Stimulated activated naive B cell treated with anti-CD40 and anti-IgM and Interleukin-4, amounts not matched to agents 10 μg/mL and 1 μg/mL and 100 μg/mL, for 72 hours (primary cell): ENCODE data around the gene CDHR1.
"Not testable (repeated sequence)": the region's sequence is repeated elsewhere in the genome, so short reads cannot be mapped to it uniquely, and the experiment has no call there.

Source experiments
- ATAC-seq, 2 donors: fragments of 150-1000 bp; cut with Tn5 transposase; replicated peaks; 2 replicates each; pipeline ENCODE4 v1.10.0; 2021; ENCODE audit warnings: moderate library complexity in 1 of 2
- DNase-seq: peaks from one replicate; pipeline ENCODE4 v3.0.0; 2021
- H3K27ac Mint-ChIP-seq: one replicate; pipeline ENCODE4 v1.8.0; 2022; ENCODE audit warnings: mild to moderate bottlenecking, mixed read lengths
- H3K27me3 Mint-ChIP-seq, 2 donors: one replicate each; pipeline ENCODE4 v1.8.0; 2022; ENCODE audit warnings: mixed read lengths in 2 of 2
- H3K36me3 Mint-ChIP-seq, 2 donors: one replicate each; pipeline ENCODE4 v1.8.0; 2022; ENCODE audit warnings: mixed read lengths in 2 of 2, mild to moderate bottlenecking in 1 of 2
- H3K4me1 Mint-ChIP-seq, 2 donors: one replicate each; pipeline ENCODE4 v1.8.0; 2022; ENCODE audit warnings: mixed read lengths in 2 of 2, mild to moderate bottlenecking in 1 of 2
- H3K4me3 Mint-ChIP-seq, 2 donors: one replicate each; pipeline ENCODE4 v1.8.0; 2022; ENCODE audit warnings: mild to moderate bottlenecking in 2 of 2, mixed read lengths in 2 of 2, moderate library complexity in 1 of 2
- H3K9me3 Mint-ChIP-seq, 2 donors: one replicate each; pipeline ENCODE4 v1.8.0; 2022; ENCODE audit warnings: mixed read lengths in 2 of 2, mild to moderate bottlenecking in 1 of 2

Gene CDHR1

GRCh38 chr10:84194424-84195043, at the start of gene CDHR1:
CDHR1 (plus strand) TSS chr10:84194537; CDS start chr10:84194761, 224 bp downstream.
- peaks cover 53 to 70% of the 10 kb centered on the region in 2 donors for H3K27me3 Mint-ChIP-seq
- no peaks in the 10 kb centered on the region for H3K9me3 Mint-ChIP-seq
- no peak for DNase-seq
- H3K4me3 Mint-ChIP-seq = peak within 1 kb of the TSS; percentile 74 to 75
- peaks cover 4 to 5% of the 10 kb centered on the region in 2 donors for H3K4me1 Mint-ChIP-seq
- peak; percentile 79 to 81 for ATAC-seq
- H3K36me3 Mint-ChIP-seq = no peaks in the 10 kb centered on the region
- no peak within 1 kb of the TSS for H3K27ac Mint-ChIP-seq

GRCh38 chr10:84147347-84147746, 47.0 kb upstream of the CDHR1 start:
- H3K36me3 Mint-ChIP-seq = peaks cover 32 to 41% of the 10 kb centered on the region in 2 donors
- H3K4me1 Mint-ChIP-seq = peaks cover 4 to 8% of the 10 kb centered on the region in 2 donors
- H3K4me3 Mint-ChIP-seq = no peak overlapping the region
- H3K27ac Mint-ChIP-seq = no peak overlapping the region
- ATAC-seq = no peak
- no peaks in the 10 kb centered on the region for H3K27me3 Mint-ChIP-seq
- H3K9me3 Mint-ChIP-seq = no peaks in the 10 kb centered on the region
- DNase-seq = no peak

GRCh38 chr10:84148006-84148597, 46.2 kb upstream of the CDHR1 start:
- peaks cover 30 to 44% of the 10 kb centered on the region in 2 donors for H3K36me3 Mint-ChIP-seq
- not testable (repeated sequence) for H3K4me1 Mint-ChIP-seq, H3K4me3 Mint-ChIP-seq, H3K9me3 Mint-ChIP-seq, DNase-seq, H3K27me3 Mint-ChIP-seq, H3K27ac Mint-ChIP-seq
- peak in 1 of 2 donors; percentile 36 for ATAC-seq

GRCh38 chr10:84149854-84150253, 44.5 kb upstream of the CDHR1 start:
- Mint-ChIP-seq H3K36me3 (peaks cover 28 to 42% of the 10 kb centered on the region in 2 donors), H3K27me3 (no peaks in the 10 kb centered on the region), H3K9me3 (no peaks in the 10 kb centered on the region), H3K4me1 (peaks cover 4 to 8% of the 10 kb centered on the region in 2 donors), H3K27ac (no peak overlapping the region), H3K4me3 (no peak overlapping the region)
- no peak for DNase-seq
- no peak for ATAC-seq

GRCh38 chr10:84152769-84153168, 41.6 kb upstream of the CDHR1 start:
- H3K4me1 Mint-ChIP-seq = peaks cover 10 to 17% of the 10 kb centered on the region in 2 donors
- no peak overlapping the region for H3K27ac Mint-ChIP-seq
- H3K4me3 Mint-ChIP-seq = no peak overlapping the region
- peaks cover 30 to 48% of the 10 kb centered on the region in 2 donors for H3K36me3 Mint-ChIP-seq
- DNase-seq (no peak), ATAC-seq (no peak)
- H3K9me3 Mint-ChIP-seq = no peaks in the 10 kb centered on the region
- H3K27me3 Mint-ChIP-seq = no peaks in the 10 kb centered on the region

GRCh38 chr10:84155521-84155920, 38.8 kb upstream of the CDHR1 start:
- Mint-ChIP-seq H3K27me3 (no peaks in the 10 kb centered on the region), H3K9me3 (no peaks in the 10 kb centered on the region), H3K4me1 (peaks cover 11 to 29% of the 10 kb centered on the region in 2 donors)

GRCh38 chr10:84156009-84156408, 38.3 kb upstream of the CDHR1 start:
- Mint-ChIP-seq H3K27ac (no peak overlapping the region), H3K4me1 (peaks cover 11 to 29% of the 10 kb centered on the region in 2 donors), H3K4me3 (no peak overlapping the region), H3K9me3 (no peaks in the 10 kb centered on the region), H3K27me3 (no peaks in the 10 kb centered on the region), H3K36me3 (peaks cover 17 to 30% of the 10 kb centered on the region in 2 donors)
- ATAC-seq = no peak
- no peak for DNase-seq

More at GRCh38 chr10:84155521-84155920, 38.8 kb upstream of the CDHR1 start:
- H3K36me3 Mint-ChIP-seq = peaks cover 20 to 35% of the 10 kb centered on the region in 2 donors
- ATAC-seq (no peak), DNase-seq (no peak)
- H3K27ac Mint-ChIP-seq = peak overlapping the region; percentile 25
- no peak overlapping the region for H3K4me3 Mint-ChIP-seq

- no peaks in the 10 kb centered on the region for H3K9me3 Mint-ChIP-seq
- ATAC-seq (peak; percentile 68 to 80), DNase-seq (no peak)
- H3K36me3 Mint-ChIP-seq = peaks cover 16 to 27% of the 10 kb centered on the region in 2 donors
- H3K4me3 Mint-ChIP-seq = no peak overlapping the region
- peaks cover 11 to 29% of the 10 kb centered on the region in 2 donors for H3K4me1 Mint-ChIP-seq
- no peaks in the 10 kb centered on the region for H3K27me3 Mint-ChIP-seq
- peak overlapping the region; percentile 65 for H3K27ac Mint-ChIP-seq
Measured at GRCh38 chr10:84156768-84157167, 37.6 kb upstream of the CDHR1 start.

- Mint-ChIP-seq H3K36me3 (peaks cover 16 to 24% of the 10 kb centered on the region in 2 donors), H3K9me3 (no peaks in the 10 kb centered on the region), H3K27me3 (peaks cover 2 to 3% of the 10 kb centered on the region in 2 donors), H3K4me3 (no peak overlapping the region), H3K27ac (peak overlapping the region; percentile 84), H3K4me1 (peaks cover 12 to 29% of the 10 kb centered on the region in 2 donors)
- ATAC-seq (no peak), DNase-seq (no peak)
Measured at GRCh38 chr10:84158061-84158460, 36.3 kb upstream of the CDHR1 start.

- Mint-ChIP-seq H3K36me3 (peaks cover 16 to 25% of the 10 kb centered on the region in 2 donors), H3K4me1 (peaks cover 16 to 29% of the 10 kb centered on the region in 2 donors), H3K27me3 (peaks cover 7 to 8% of the 10 kb centered on the region in 2 donors), H3K9me3 (no peaks in the 10 kb centered on the region), H3K27ac (no peak overlapping the region), H3K4me3 (peak overlapping the region; percentile 7 to 8)
- ATAC-seq = peak; percentile 75 to 79
- no peak for DNase-seq
Measured at GRCh38 chr10:84158550-84158949, 35.8 kb upstream of the CDHR1 start.

GRCh38 chr10:84159076-84159685, 35.2 kb upstream of the CDHR1 start:
- H3K9me3 Mint-ChIP-seq = no peaks in the 10 kb centered on the region
- no peak overlapping the region for H3K27ac Mint-ChIP-seq
- H3K4me1 Mint-ChIP-seq = peaks cover 19 to 35% of the 10 kb centered on the region in 2 donors
- ATAC-seq = no peak
- peaks cover 18 to 30% of the 10 kb centered on the region in 2 donors for H3K36me3 Mint-ChIP-seq
- DNase-seq = no peak
- H3K4me3 Mint-ChIP-seq = no peak overlapping the region
- H3K27me3 Mint-ChIP-seq = peaks cover 13 to 14% of the 10 kb centered on the region in 2 donors

- Mint-ChIP-seq H3K4me1 (peaks cover 25 to 49% of the 10 kb centered on the region in 2 donors), H3K36me3 (peaks cover 10 to 30% of the 10 kb centered on the region in 2 donors), H3K9me3 (no peaks in the 10 kb centered on the region), H3K4me3 (no peak overlapping the region), H3K27me3 (peaks cover 14 to 20% of the 10 kb centered on the region in 2 donors), H3K27ac (no peak overlapping the region)
- ATAC-seq = no peak
- DNase-seq = no peak
Measured at GRCh38 chr10:84160663-84161362, 33.5 kb upstream of the CDHR1 start.

- peaks cover 14 to 28% of the 10 kb centered on the region in 2 donors for H3K27me3 Mint-ChIP-seq
- DNase-seq (no peak), ATAC-seq (no peak)
- peaks cover 25 to 46% of the 10 kb centered on the region in 2 donors for H3K4me1 Mint-ChIP-seq
- peak overlapping the region; percentile 26 for H3K27ac Mint-ChIP-seq
- H3K4me3 Mint-ChIP-seq = no peak overlapping the region
- peaks cover 0 to 5% of the 10 kb centered on the region in 2 donors for H3K9me3 Mint-ChIP-seq
- H3K36me3 Mint-ChIP-seq = peaks cover 26 to 30% of the 10 kb centered on the region in 2 donors
Measured at GRCh38 chr10:84163996-84164395, 30.3 kb upstream of the CDHR1 start.

GRCh38 chr10:84164442-84164841, 29.9 kb upstream of the CDHR1 start:
- Mint-ChIP-seq H3K4me3 (no peak overlapping the region), H3K36me3 (peaks cover 26 to 30% of the 10 kb centered on the region in 2 donors), H3K27me3 (peaks cover 14 to 28% of the 10 kb centered on the region in 2 donors), H3K9me3 (peaks cover 0 to 5% of the 10 kb centered on the region in 2 donors), H3K4me1 (peaks cover 23 to 42% of the 10 kb centered on the region in 2 donors), H3K27ac (no peak overlapping the region)
- ATAC-seq = no peak
- no peak for DNase-seq
